ENCODE results near the gene PDE1C. TPM values are rescaled to one million over a fixed set of nuclear protein-coding genes. Genes with fewer than 3 reads are reported as not detected.

Gene PDE1C
- total and polyA plus RNA-seq, 3 donors from 2014 or later, result 7.6 to 9.5 (median 9.5) TPM

DNA sequence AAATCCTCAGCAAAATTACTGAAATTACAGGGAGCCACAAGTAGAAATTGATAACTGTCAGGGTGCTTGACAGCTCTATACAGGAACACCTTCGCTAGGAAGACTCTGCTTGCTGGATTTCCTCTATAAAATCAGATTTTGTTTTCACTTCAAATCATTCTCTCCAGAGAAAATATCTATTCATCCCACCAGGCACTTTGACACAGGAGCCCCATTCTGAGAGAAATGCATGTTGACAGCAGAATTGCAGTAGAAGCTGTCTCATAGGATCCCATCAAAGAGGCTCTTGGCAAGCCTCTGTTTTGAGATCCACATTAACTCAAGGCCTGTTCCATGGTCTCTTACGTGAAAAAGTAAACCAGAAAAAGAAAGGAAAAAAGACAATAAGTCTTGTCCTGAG lies 116.8 kb downstream of the PDE1C start:
- no peak overlapping the region for H3K27ac ChIP-seq
- TF ChIP-seq, protein P1, sequence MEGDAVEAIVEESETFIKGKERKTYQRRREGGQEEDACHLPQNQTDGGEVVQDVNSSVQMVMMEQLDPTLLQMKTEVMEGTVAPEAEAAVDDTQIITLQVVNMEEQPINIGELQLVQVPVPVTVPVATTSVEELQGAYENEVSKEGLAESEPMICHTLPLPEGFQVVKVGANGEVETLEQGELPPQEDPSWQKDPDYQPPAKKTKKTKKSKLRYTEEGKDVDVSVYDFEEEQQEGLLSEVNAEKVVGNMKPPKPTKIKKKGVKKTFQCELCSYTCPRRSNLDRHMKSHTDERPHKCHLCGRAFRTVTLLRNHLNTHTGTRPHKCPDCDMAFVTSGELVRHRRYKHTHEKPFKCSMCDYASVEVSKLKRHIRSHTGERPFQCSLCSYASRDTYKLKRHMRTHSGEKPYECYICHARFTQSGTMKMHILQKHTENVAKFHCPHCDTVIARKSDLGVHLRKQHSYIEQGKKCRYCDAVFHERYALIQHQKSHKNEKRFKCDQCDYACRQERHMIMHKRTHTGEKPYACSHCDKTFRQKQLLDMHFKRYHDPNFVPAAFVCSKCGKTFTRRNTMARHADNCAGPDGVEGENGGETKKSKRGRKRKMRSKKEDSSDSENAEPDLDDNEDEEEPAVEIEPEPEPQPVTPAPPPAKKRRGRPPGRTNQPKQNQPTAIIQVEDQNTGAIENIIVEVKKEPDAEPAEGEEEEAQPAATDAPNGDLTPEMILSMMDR (IDR thresholded peaks at IDR 0.05), result no peak
- no peak for TF ChIP-seq POLR2A (IDR thresholded peaks at IDR 0.05)
- WGBS, 2 donors, result 82 to 87% methylated on average over 2 of the region's 2 CpGs
- H3K27me3 ChIP-seq, result no peaks in the 10 kb centered on the region
- H3K4me1 ChIP-seq, result no peaks in the 10 kb centered on the region
- no peak overlapping the region for H3K4me3 ChIP-seq
- no peaks in the 10 kb centered on the region for H3K9me3 ChIP-seq
- no peak for DNase-seq
- no peaks in the 10 kb centered on the region for H3K36me3 ChIP-seq (ENCODE audit: low read depth, missing control alignments)
- intact Hi-C loops (cut with DNase I; ENCODE audit: low total_unique reads), result no loop called here

GRCh38 chr7:31950091-31950755 lies 120.0 kb downstream of the PDE1C start:
- intact Hi-C loops (cut with DNase I; ENCODE audit: low total_unique reads), result no loop called here
- Histone ChIP-seq H3K4me3 (no peak overlapping the region), H3K4me1 (no peaks in the 10 kb centered on the region), H3K27ac (no peak overlapping the region), H3K9me3 (no peaks in the 10 kb centered on the region), H3K36me3 (ENCODE audit: low read depth, missing control alignments) (no peaks in the 10 kb centered on the region), H3K27me3 (no peaks in the 10 kb centered on the region)
- 80 to 83% methylated on average over 4 of the region's 4 CpGs for WGBS, 2 donors
- no peak for TF ChIP-seq POLR2A (IDR thresholded peaks at IDR 0.05)
- TF ChIP-seq, protein P1 (IDR thresholded peaks at IDR 0.05), result no peak
- no peak for DNase-seq

- H3K4me3 ChIP-seq, result no peak overlapping the region
- no peak overlapping the region for H3K27ac ChIP-seq
- H3K9me3 ChIP-seq, result no peaks in the 10 kb centered on the region
- intact Hi-C loops (cut with DNase I; ENCODE audit: low total_unique reads), result no loop called here
- no peak for TF ChIP-seq POLR2A (IDR thresholded peaks at IDR 0.05)
- TF ChIP-seq, protein P1 (IDR thresholded peaks at IDR 0.05), result no peak
- H3K27me3 ChIP-seq, result no peaks in the 10 kb centered on the region
- 96 to 100% methylated on average over 1 of the region's 1 CpG for WGBS, 2 donors
- no peaks in the 10 kb centered on the region for H3K36me3 ChIP-seq (ENCODE audit: low read depth, missing control alignments)
- DNase-seq, result no peak
- no peaks in the 10 kb centered on the region for H3K4me1 ChIP-seq
Measured at GRCh38 chr7:31948029-31948428, 122.2 kb downstream of the PDE1C start.

- no peak overlapping the region for H3K4me3 ChIP-seq
- H3K4me1 ChIP-seq, result no peaks in the 10 kb centered on the region
- no peaks in the 10 kb centered on the region for H3K27me3 ChIP-seq
- H3K27ac ChIP-seq, result no peak overlapping the region
- no peaks in the 10 kb centered on the region for H3K9me3 ChIP-seq
- no peak for DNase-seq
- H3K36me3 ChIP-seq (ENCODE audit: low read depth, missing control alignments), result no peaks in the 10 kb centered on the region
- 88 to 100% methylated on average over 1 of the region's 1 CpG for WGBS, 2 donors
- no peak for TF ChIP-seq POLR2A (IDR thresholded peaks at IDR 0.05)
- TF ChIP-seq, protein P1 (IDR thresholded peaks at IDR 0.05), result no peak
- intact Hi-C loops (cut with DNase I; ENCODE audit: low total_unique reads), result no loop called here
Measured at GRCh38 chr7:31940167-31940566, 130.0 kb downstream of the PDE1C start.

GRCh38 chr7:31939076-31939475 lies 131.1 kb downstream of the PDE1C start:
- H3K27ac ChIP-seq, result no peak overlapping the region
- no peak overlapping the region for H3K4me3 ChIP-seq
- no peaks in the 10 kb centered on the region for H3K9me3 ChIP-seq
- no peaks in the 10 kb centered on the region for H3K4me1 ChIP-seq
- no peak for TF ChIP-seq POLR2A (IDR thresholded peaks at IDR 0.05)
- TF ChIP-seq, protein P1 (IDR thresholded peaks at IDR 0.05), result no peak
- no peaks in the 10 kb centered on the region for H3K36me3 ChIP-seq (ENCODE audit: low read depth, missing control alignments)
- intact Hi-C loops (cut with DNase I; ENCODE audit: low total_unique reads), result no loop called here
- 66 to 68% methylated on average over 3 of the region's 3 CpGs for WGBS, 2 donors
- H3K27me3 ChIP-seq, result no peaks in the 10 kb centered on the region
- DNase-seq, result no peak
